PC-3 (cell line): ENCODE measurements around the gene SEMA5A. TPM values are rescaled to one million over a fixed set of nuclear protein-coding genes. Genes with fewer than 3 reads are reported as not detected.

ENCODE experiments used
- ATAC-seq: fragments of 200-7000 bp; cut with Tn5 transposase; 2 replicates; pipeline ENCODE4 v1.9.1; 2020; ENCODE audit warnings: mild to moderate bottlenecking, moderate library complexity
- BruUV-seq: library from RNA; stranded (reverse); fragments of 400-500 nt; replicated peaks from 2 replicates; lab custom pipeline; 2021; lab: Mats Ljungman, UMichigan
- CTCF ChIA-PET: fragments of 300-600 bp; sonication (Branson Sonifier 250); formaldehyde crosslinking; loops from one replicate; lab custom pipeline; 2022; ENCODE audit warnings: antibody characterized with exemption; lab: Charles Lee
- POLR2A ChIA-PET: fragments of 300-600 bp; sonication (Branson Sonifier 250); formaldehyde crosslinking; loops from one replicate; lab custom pipeline; 2022; ENCODE audit warnings: antibody characterized with exemption; ENCODE audit not compliant: unreplicated experiment; lab: Charles Lee
- DNase-seq: peaks from one replicate; pipeline ENCODE4 v3.0.0-alpha.2; 2015
- H2AFZ ChIP-seq: fragments of 300-600 bp; sonication (generic); 2 replicates; pipeline ENCODE4 v1.6.0; 2016; ENCODE audit warnings: antibody characterized with exemption, low read length
- H3F3A ChIP-seq: fragments of 300-600 bp; sonication (generic); one replicate; pipeline ENCODE4 v1.6.0; 2017; ENCODE audit warnings: antibody characterized with exemption, low read length, control low read depth, mild to moderate bottlenecking; ENCODE audit not compliant: unreplicated experiment
- H3K27ac ChIP-seq: fragments of 300-600 bp; sonication (generic); 2 replicates; pipeline ENCODE4 v1.5.1; 2016; ENCODE audit warnings: mild to moderate bottlenecking, low read length
- H3K27me3 ChIP-seq: fragments of 300-600 bp; sonication (generic); 2 replicates; pipeline ENCODE4 v1.6.1; 2016; ENCODE audit warnings: low read length, mixed read lengths
- H3K36me3 ChIP-seq: fragments of 300-600 bp; sonication (generic); 2 replicates; pipeline ENCODE4 v1.6.1; 2016; ENCODE audit warnings: low read depth, mixed run types, low read length, mixed read lengths
- H3K4me1 ChIP-seq: fragments of 300-600 bp; sonication (generic); 2 replicates; pipeline ENCODE4 v1.5.1; 2016; ENCODE audit warnings: low read length; ENCODE audit not compliant: insufficient read depth
- H3K4me2 ChIP-seq: fragments of 300-600 bp; sonication (generic); 2 replicates; pipeline ENCODE4 v1.6.0; 2016; ENCODE audit warnings: low read length
- H3K4me3 ChIP-seq: fragments of 300-600 bp; sonication (generic); 2 replicates; pipeline ENCODE4 v1.5.1; 2016; ENCODE audit warnings: mild to moderate bottlenecking, low read length, mixed read lengths
- H3K79me2 ChIP-seq: fragments of 300-600 bp; sonication (generic); 2 replicates; pipeline ENCODE4 v1.6.1; 2017; ENCODE audit warnings: low read length, mixed read lengths
- H3K9ac ChIP-seq: fragments of 300-600 bp; sonication (generic); 2 replicates; pipeline ENCODE4 v1.6.0; 2016; ENCODE audit warnings: mild to moderate bottlenecking, low read length
- H3K9me2 ChIP-seq: fragments of 300-600 bp; sonication (generic); replicated peaks from 2 replicates; pipeline ENCODE4 v1.6.1; 2016; ENCODE audit warnings: mixed run types, low read length, mixed read lengths
- H3K9me3 ChIP-seq: fragments of 300-600 bp; sonication (generic); 2 replicates; pipeline ENCODE4 v1.6.1; 2016; ENCODE audit warnings: low read length, mixed read lengths
- H4K20me1 ChIP-seq: fragments of 300-600 bp; sonication (generic); 2 replicates; pipeline ENCODE4 v1.6.1; 2016; ENCODE audit warnings: low read length, mixed read lengths
- EZH2 ChIP-seq: fragments of 300-600 bp; sonication (generic); IDR thresholded peaks from one replicate; pipeline ENCODE4 v1.6.1; 2017; ENCODE audit warnings: antibody characterized with exemption, mild to moderate bottlenecking, low read length; ENCODE audit not compliant: unreplicated experiment
- EZH2phosphoT487 ChIP-seq: fragments of 300-600 bp; sonication (generic); IDR thresholded peaks from 2 replicates; pipeline ENCODE4 v1.6.1; 2018; ENCODE audit warnings: mild to moderate bottlenecking, antibody characterized with exemption, low read length, borderline replicate concordance
- intact Hi-C: fragments of 100-400 bp; cut with micrococcal nuclease; formaldehyde crosslinking; loops from 2 replicates; pipeline ENCODE4 v1.9.0; 2023
- total RNA-seq: library from RNA; depleted of rRNA; stranded (reverse); fragments of >200 nt; gene quantifications from 2 replicates; pipeline ENCODE4 v1.2.3, GENCODE V29; 2014
- TF ChIP-seq, protein P1 (sequence below): fragments of 300-600 bp; sonication (generic); conservative IDR thresholded peaks from 2 replicates; pipeline ENCODE4 v1.5.1; 2017; ENCODE audit warnings: antibody characterized with exemption, low read depth, mild to moderate bottlenecking, low read length

Gene SEMA5A
- total RNA-seq, 1 experiment from 2014 or later, result 4.4 TPM

DNA sequence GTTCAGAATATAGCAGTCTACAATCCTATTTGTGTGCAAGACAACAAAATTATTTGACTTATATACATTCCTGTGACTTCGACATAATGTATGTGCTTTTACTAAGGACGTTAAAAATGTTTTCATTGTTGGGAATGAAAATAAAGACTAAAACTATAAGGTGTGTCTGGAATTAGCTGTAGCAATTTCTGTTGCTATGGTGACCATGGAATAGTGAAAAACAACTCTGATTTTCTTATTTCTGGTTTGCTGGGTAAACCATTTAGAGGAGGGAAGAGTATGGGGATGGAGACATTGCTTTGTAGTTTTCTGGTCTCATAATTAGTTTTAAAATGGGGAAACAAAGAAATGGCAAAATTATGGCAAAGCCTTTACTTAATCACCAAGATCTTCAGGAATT, 343.2 kb downstream of the SEMA5A start:
- no peak for ATAC-seq
- H3K27ac ChIP-seq, result no peak overlapping the region

DNA sequence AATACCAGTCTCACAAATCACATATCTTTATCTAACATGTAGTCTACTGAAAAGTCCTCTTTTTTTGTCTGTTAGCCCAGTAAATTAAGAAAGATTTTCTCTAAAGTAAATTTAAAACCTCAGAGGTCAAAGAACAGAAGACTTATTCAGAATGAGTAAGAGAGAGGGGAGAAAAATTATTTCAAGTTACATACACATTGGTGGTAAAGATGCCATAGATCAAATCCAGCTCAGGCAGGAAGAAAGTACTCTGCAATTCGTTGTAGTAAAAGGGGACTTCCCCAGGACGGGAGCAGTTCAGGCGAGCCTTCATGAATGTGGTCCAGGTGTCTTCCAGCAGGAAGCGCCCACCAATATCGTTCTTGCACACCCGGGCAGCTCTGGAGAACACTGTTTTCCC, 344.1 kb downstream of the SEMA5A start:
- intact Hi-C loops, result no loop called here
- Histone ChIP-seq H3K36me3 (no peaks in the 10 kb centered on the region), H3K79me2 (no peaks in the 10 kb centered on the region), H4K20me1 (no peaks in the 10 kb centered on the region), H3K4me3 (no peak overlapping the region), H3F3A (no peaks in the 10 kb centered on the region), H3K9me3 (no peaks in the 10 kb centered on the region), H3K9ac (no peak overlapping the region), H3K9me2 (no peaks in the 10 kb centered on the region), H3K27me3 (no peaks in the 10 kb centered on the region), H3K4me2 (no peak overlapping the region), H3K27ac (no peak overlapping the region), H2AFZ (no peak overlapping the region), H3K4me1 (peaks cover 23% of the 10 kb centered on the region)
- TF ChIP-seq EZH2, result no peak
- TF ChIP-seq EZH2phosphoT487, result no peak
- TF ChIP-seq, protein P1, sequence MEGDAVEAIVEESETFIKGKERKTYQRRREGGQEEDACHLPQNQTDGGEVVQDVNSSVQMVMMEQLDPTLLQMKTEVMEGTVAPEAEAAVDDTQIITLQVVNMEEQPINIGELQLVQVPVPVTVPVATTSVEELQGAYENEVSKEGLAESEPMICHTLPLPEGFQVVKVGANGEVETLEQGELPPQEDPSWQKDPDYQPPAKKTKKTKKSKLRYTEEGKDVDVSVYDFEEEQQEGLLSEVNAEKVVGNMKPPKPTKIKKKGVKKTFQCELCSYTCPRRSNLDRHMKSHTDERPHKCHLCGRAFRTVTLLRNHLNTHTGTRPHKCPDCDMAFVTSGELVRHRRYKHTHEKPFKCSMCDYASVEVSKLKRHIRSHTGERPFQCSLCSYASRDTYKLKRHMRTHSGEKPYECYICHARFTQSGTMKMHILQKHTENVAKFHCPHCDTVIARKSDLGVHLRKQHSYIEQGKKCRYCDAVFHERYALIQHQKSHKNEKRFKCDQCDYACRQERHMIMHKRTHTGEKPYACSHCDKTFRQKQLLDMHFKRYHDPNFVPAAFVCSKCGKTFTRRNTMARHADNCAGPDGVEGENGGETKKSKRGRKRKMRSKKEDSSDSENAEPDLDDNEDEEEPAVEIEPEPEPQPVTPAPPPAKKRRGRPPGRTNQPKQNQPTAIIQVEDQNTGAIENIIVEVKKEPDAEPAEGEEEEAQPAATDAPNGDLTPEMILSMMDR, result no peak
- POLR2A ChIA-PET, result no interaction called here
- CTCF ChIA-PET, result no interaction called here
- DNase-seq (no peak), ATAC-seq (no peak)
- BruUV-seq, result no TSS peak

More for the DNA sequence above, 343.2 kb downstream of the SEMA5A start:
- Histone ChIP-seq H3K9me3 (no peaks in the 10 kb centered on the region), H3K27me3 (no peaks in the 10 kb centered on the region), H3K9me2 (no peaks in the 10 kb centered on the region), H3K9ac (no peak overlapping the region), H3K4me3 (no peak overlapping the region), H3K4me1 (peaks cover 14% of the 10 kb centered on the region), H3F3A (no peaks in the 10 kb centered on the region), H2AFZ (no peak overlapping the region), H3K36me3 (no peaks in the 10 kb centered on the region), H3K79me2 (no peaks in the 10 kb centered on the region), H3K4me2 (no peak overlapping the region), H4K20me1 (no peaks in the 10 kb centered on the region)
- no TSS peak for BruUV-seq
- DNase-seq, result no peak
- POLR2A ChIA-PET, result no interaction called here
- intact Hi-C loops, result no loop called here
- no peak for TF ChIP-seq EZH2phosphoT487
- no peak for TF ChIP-seq EZH2
- TF ChIP-seq, protein P1, result no peak
- CTCF ChIA-PET, result no interaction called here

DNA sequence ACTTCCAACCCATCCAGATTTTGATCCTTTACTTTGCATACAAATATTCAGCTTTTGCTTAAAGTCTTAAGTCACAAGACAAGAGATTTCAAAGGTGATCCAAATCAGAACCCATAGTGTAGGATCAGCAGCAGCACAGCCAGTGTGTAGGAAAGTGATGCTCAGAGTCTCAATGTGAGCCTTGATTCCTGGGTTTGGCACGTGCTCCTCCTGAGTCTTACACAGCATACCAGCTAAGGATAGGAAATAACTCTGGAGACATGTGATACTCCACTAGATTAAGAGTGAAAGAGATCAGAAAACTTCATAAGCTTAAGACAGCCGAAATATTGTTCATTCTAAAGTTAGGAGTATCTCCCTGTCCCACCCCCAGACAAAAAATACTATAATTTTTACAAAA, 344.9 kb downstream of the SEMA5A start:
- no peak overlapping the region for H3K4me3 ChIP-seq
- CTCF ChIA-PET, result no interaction called here
- H2AFZ ChIP-seq, result no peak overlapping the region
- intact Hi-C loops, result no loop called here
- POLR2A ChIA-PET, result no interaction called here
- H3K79me2 ChIP-seq, result no peaks in the 10 kb centered on the region
- DNase-seq (no peak), ATAC-seq (no peak)
- no TSS peak for BruUV-seq
- H3K36me3 ChIP-seq, result no peaks in the 10 kb centered on the region
- no peak overlapping the region for H3K4me2 ChIP-seq
- peaks cover 30% of the 10 kb centered on the region for H3K4me1 ChIP-seq
- H4K20me1 ChIP-seq, result no peaks in the 10 kb centered on the region
- H3K27me3 ChIP-seq, result no peaks in the 10 kb centered on the region
- H3K27ac ChIP-seq, result no peak overlapping the region
- H3K9me3 ChIP-seq, result no peaks in the 10 kb centered on the region
- no peaks in the 10 kb centered on the region for H3F3A ChIP-seq
- TF ChIP-seq, protein P1, result no peak
- TF ChIP-seq EZH2 (no peak), EZH2phosphoT487 (no peak)
- no peaks in the 10 kb centered on the region for H3K9me2 ChIP-seq
- H3K9ac ChIP-seq, result no peak overlapping the region
